Suppressor macrophage treated with lipopolysaccharide for 1 hour (primary cell): ENCODE measurements around the gene IL21.
"Not testable (repeated sequence)": the region's sequence is repeated elsewhere in the genome, so short reads cannot be mapped to it uniquely, and the experiment has no call there.

Source experiments
- DNase-seq, 3 donors: peaks; one replicate each; pipeline ENCODE4 v3.0.0-alpha.2; 2020 to 2022

The IL21 gene

DNA sequence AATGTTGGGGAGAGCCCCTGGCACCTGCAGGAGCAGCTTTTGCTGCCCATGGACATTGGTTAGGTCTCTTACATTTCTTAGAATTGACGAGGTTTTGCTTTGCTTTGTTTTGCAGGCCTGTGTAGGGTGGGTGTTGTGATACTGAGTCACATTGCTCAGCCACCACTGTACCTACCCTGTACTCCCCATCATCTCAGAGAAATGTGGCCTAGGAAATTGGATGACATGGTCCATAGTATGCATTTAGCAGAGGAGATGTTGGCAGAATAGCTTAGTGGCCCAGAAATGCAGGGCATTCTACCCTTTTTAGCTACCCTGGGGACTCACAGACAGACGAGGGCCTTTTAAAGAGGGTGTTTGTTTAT is 43.7 kb downstream of the IL21 start:
- DNase-seq = no peak

- peak; percentile 35 to 58 (median 37) for DNase-seq
These were observed 44.3 kb downstream of the IL21 start for GRCh38 chr4:122576261-122577188.

GRCh38 chr4:122574347-122574746 is 46.5 kb downstream of the IL21 start:
- not testable (repeated sequence) for DNase-seq

- no peak for DNase-seq
These were observed 58.4 kb downstream of the IL21 start for GRCh38 chr4:122562449-122562848.
